GM18519 (cell line): ENCODE results near the gene XIRP2.

Source experiments
- ATAC-seq: cut with Tn5 transposase; IDR thresholded peaks from one replicate; pipeline ENCODE4 v1.9.1; 2021; ENCODE audit warnings: mild to moderate bottlenecking, moderate library complexity; ENCODE audit not compliant: unreplicated experiment, low FRiP score

Gene XIRP2

GRCh38 chr2:166934817-166935216, 46.5 kb downstream of the XIRP2 start:
- ATAC-seq: no peak

DNA sequence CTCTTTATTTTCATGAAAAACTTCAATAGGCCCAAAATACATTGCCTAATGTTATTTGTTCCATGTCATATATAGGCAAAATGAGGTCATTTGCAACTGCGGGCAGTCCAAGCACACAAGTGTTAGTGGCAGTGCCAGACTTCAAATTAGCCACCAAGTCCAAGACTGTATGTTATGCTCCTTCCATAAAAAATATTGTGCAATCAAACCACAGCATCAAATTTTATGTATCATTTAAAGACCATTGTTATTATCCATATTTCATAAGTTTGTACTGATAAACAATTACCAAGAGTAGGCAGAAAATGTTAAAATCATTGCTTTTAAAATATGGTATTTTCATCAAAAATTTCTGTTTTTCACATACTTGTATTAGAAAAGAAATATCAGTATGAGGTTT, 54.1 kb downstream of the XIRP2 start:
- no peak for ATAC-seq

DNA sequence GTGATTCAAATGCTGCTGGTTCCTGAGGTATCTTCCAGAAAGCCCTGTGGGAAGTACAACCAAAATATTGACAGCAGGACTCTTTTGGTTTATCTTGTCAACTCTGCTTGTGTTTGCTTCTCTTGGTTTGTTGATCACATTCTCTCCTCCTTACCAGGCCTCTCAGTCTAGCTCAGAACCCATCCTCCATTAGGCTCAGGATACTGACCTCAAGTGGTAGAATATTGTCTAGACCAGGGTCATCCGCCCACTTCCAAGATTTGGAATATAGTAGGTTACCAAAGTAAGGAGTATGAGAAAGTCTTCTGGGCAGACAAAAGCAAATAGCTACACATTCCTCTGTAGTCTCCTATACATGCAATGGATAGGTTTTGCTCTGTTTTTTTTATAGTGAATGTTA, 56.6 kb downstream of the XIRP2 start:
- ATAC-seq: no peak

GRCh38 chr2:166957686-166958085, 69.4 kb downstream of the XIRP2 start:
- ATAC-seq: no peak

DNA sequence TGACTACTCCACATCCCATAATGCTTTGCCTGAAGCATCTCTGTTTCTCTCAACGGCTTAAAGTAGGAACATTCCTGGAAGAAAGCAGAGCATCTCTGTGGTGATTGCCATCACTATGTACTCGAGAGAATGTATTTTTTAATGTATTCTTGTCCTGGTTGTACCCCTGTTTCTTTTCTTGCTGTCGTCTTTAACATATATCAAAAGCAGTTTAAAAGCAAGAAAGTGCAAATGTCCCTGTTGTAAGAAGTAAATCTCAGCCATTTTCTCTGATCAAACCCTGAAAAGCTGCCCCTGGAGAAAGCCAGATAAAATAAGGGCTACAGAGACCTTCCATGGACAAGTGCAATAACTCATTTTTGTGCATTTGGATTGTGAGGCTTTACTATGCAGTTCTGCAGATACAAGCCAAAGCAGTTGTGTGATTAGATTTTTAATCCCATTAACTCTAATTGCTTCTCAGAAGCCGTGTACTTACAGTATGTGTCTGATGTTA, 70.8 kb downstream of the XIRP2 start:
- ATAC-seq: no peak

- ATAC-seq: no peak
Observed at GRCh38 chr2:166959556-166959955, 71.3 kb downstream of the XIRP2 start.

- no peak for ATAC-seq
Observed at GRCh38 chr2:166960702-166961270, 72.5 kb downstream of the XIRP2 start.

- ATAC-seq: no peak
Observed at GRCh38 chr2:166961933-166962332, 73.7 kb downstream of the XIRP2 start.

GRCh38 chr2:166969486-166969885, 81.2 kb downstream of the XIRP2 start:
- ATAC-seq: no peak

GRCh38 chr2:166972002-166972401, 83.7 kb downstream of the XIRP2 start:
- no peak for ATAC-seq

DNA sequence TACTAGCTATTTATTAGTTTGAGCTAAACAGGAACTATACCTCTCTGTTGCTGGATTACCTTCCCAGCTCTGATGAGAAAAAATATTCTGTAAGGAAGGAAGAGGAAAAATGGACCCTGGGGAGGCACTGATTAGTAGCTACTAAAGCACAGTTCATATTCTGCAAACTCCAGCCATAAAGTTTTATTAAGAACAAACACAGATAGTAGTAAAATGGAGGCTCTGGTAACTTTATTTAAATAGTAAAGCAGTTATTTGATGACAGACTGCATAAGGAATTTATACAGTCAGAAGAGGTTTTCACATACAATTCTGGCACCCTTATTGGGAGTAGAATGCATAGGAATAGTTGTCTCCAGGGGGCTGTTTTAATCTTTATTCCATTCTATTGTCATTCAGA, 84.1 kb downstream of the XIRP2 start:
- no peak for ATAC-seq

GRCh38 chr2:166984188-166984587, 95.9 kb downstream of the XIRP2 start:
- ATAC-seq: no peak

DNA sequence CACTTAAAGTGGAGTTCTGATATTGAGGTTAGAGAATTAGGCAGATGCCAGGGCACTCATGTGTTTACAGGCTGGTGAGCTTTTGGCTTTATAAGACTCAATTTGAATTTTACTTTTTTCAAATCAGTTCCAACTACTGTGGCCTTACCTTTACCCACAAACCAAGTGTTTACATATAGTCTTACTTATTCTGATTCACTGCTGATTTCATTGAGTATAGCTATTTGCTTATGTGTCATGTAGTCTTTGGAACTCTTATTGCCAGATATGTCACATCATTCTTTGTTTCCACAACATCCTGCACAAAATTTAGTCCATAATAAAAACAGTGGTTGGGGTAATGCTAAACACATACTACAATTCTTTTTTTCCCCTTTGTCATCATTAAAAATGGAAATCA, 96.5 kb downstream of the XIRP2 start:
- no peak for ATAC-seq

DNA sequence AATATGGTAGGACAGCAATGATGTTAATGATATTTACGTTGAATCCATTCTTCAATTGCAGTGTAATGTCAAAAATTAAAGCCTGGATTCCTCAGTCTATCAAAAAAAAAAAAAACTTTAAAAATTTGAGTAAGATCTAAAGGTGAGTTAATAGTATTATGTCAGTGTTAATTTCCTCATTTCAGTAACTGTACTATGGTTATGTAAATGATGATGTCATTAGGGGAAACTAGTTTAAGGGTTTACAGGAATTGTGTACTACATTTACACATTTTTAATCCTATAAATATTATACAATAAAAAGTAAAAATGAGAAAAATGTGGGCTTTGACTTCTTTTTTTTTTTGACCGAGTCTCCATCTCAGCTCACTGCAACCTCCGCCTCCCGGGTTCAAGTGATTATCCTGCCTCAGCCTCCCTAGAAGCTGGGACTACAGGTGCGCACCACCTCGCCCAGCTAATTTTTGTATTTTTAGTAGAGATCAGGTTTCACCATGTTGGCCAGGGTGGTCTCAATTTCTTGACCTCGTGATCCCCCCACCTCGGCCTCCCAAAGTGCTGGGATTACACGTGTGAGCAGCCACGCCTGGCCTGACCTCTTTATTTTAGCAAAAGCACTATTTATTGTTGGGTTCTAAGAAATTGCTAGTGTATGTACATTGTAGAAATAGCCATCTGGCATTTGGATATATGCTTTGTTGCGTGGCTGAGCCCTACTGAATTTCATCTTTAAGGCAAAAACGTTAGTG, 106.5 kb downstream of the XIRP2 start:
- no peak for ATAC-seq

DNA sequence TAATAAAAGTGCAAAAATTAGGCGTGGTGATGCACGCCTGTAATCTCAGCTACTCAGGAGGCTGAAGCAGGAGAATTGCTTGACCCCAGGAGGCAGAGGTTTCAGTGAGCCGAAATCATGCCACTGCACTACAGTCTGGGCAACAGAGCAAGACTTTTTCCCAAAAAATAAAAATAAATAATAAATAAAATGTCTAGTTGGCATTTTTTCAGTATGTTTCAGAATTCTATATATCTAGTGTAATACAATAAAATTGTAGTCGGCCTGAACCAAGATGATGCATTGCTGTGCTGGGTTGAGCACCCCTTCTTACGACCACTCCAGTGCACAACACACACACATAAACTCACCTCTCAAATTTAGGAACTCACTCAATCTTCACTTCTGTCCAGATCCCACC, 108.2 kb downstream of the XIRP2 start:
- no peak for ATAC-seq

DNA sequence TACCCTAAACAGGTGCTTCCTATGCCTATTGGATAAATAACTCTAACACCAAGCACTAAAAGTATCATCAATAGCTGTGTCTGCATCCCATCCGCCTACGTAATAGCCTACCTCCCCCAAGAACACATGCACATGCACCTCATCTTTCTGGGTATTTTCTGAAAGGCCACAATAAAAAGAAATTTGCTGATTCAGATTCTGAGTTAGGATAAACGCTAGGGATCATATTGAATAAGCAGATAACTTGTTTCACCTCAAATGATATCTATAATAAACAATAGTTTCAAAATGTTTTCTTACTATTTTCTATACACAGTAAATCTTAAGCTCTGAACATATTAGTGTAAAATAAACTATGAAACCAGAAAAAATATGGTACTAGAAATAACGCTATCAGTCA, 112.9 kb downstream of the XIRP2 start:
- ATAC-seq: no peak

- ATAC-seq: no peak
Observed at GRCh38 chr2:167005096-167005495, 116.8 kb downstream of the XIRP2 start.

GRCh38 chr2:167013227-167013626, 124.9 kb downstream of the XIRP2 start:
- no peak for ATAC-seq

DNA sequence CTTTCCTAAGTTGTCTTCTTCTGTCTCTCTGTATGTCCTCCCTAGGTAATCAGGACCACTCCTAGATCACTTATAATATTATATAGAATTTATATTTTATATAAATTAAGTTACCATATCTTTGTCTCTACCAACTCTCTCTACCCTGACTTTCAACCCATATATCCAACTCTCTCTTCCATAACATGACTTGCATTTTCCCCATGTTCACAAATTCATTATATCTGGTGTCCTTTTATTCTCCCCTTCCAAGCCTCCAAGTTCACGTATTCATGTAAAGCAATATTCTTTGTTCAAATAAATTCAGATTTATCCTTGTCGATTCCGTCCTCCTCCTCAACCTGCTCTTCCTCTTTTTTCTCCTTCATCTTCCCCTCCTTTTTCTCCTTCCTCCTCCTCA, 127.5 kb downstream of the XIRP2 start:
- no peak for ATAC-seq

DNA sequence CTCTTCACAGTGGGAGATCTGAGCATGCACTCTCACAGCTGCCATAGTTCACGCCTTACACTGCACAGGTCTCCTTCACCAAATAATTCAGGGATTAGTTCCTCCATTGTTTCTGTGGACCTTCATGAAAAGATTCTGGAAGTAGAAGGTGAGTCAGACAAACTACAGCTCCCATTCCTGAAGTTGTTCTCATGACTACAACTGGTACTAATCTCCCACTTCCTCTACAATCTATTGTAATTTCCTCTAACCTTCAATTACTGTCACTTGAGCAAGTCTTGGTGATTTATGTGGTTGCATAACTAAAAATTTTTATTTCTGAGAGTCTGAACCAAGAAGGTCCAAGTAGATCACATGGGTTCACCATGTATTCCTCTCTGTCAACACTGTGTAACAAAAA, 128.7 kb downstream of the XIRP2 start:
- ATAC-seq: no peak

DNA sequence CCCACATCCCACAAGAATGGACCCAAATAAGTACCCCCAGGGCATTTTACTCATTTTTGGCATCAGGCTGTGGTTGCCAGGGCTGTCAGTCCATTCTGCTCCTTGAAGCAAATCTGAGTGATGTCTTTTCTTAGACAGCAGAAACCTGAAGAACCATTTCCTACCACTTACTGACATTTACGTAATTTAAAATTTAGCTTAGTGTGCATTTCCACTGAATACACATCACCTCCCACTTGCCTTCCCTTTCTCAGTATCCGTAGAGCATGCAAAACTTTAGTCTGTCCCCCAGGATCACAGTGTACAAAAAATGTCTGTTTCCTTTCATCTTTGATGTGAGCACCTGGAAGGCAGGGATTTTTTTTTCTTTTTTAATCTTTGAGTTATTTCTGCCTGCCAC, 130.3 kb downstream of the XIRP2 start:
- no peak for ATAC-seq

GRCh38 chr2:167028503-167028902, 140.2 kb downstream of the XIRP2 start:
- ATAC-seq: no peak
